Fibroblast of the aortic adventitia (primary cell): Measurements from ENCODE around the gene ATP2B2. TPM values are rescaled to one million over a fixed set of nuclear protein-coding genes. Genes with fewer than 3 reads are reported as not detected.
"Not testable (repeated sequence)": the region's sequence is repeated elsewhere in the genome, so short reads cannot be mapped to it uniquely, and the experiment has no call there.

Source experiments
- DNase-seq: peaks from one replicate; pipeline ENCODE4 v3.0.0-alpha.2; 2010; ENCODE audit warnings: low read depth
- H3K4me3 ChIP-seq: 2 replicates; pipeline ENCODE4 v1.5.1; 2011; ENCODE audit warnings: low read depth, mild to moderate bottlenecking, control low read depth, low read length, moderate library complexity
- total RNA-seq: library from RNA; depleted of rRNA; stranded (reverse); fragments of >200 nt; gene quantifications from 2 replicates; pipeline ENCODE4 v1.2.3, GENCODE V29; 2012; ENCODE audit warnings: low replicate concordance
- TF ChIP-seq, protein P1 (sequence below): IDR thresholded peaks from 2 replicates; pipeline ENCODE4 v1.5.1; 2011; ENCODE audit warnings: mild to moderate bottlenecking, low read length, control low read depth, inconsistent platforms; ENCODE audit not compliant: insufficient read depth

ATP2B2 gene
- total RNA-seq, 1 donor: not detected

DNA sequence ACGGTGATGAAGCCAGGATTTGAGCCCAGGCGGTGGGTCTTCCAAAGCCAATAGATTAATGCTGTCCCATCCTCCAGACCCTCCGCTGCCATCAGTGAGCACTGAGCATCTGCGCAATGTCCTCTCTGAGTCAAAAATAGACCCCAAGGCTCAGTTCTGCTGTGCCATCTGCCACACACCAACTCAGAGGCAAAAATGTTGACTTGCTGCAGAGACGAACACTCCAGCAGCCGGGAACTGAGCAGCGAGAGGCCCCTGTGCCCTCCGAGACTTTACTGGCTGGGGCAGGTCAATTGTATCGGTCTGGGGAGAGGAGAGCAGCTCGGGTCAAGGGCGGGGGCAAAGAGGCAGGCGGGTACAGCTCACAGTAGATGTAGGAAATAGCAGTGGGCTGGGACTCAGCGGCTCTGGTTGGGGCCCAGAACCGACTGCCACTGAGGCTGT is 41.5 kb upstream of the ATP2B2 start:
- H3K4me3 ChIP-seq: no peak overlapping the region
- TF ChIP-seq, protein P1, sequence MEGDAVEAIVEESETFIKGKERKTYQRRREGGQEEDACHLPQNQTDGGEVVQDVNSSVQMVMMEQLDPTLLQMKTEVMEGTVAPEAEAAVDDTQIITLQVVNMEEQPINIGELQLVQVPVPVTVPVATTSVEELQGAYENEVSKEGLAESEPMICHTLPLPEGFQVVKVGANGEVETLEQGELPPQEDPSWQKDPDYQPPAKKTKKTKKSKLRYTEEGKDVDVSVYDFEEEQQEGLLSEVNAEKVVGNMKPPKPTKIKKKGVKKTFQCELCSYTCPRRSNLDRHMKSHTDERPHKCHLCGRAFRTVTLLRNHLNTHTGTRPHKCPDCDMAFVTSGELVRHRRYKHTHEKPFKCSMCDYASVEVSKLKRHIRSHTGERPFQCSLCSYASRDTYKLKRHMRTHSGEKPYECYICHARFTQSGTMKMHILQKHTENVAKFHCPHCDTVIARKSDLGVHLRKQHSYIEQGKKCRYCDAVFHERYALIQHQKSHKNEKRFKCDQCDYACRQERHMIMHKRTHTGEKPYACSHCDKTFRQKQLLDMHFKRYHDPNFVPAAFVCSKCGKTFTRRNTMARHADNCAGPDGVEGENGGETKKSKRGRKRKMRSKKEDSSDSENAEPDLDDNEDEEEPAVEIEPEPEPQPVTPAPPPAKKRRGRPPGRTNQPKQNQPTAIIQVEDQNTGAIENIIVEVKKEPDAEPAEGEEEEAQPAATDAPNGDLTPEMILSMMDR: no peak

GRCh38 chr3:10546181-10546624 is 40.8 kb upstream of the ATP2B2 start:
- TF ChIP-seq, protein P1: no peak

More for the DNA sequence above, 41.5 kb upstream of the ATP2B2 start:
- no peak for DNase-seq

DNA sequence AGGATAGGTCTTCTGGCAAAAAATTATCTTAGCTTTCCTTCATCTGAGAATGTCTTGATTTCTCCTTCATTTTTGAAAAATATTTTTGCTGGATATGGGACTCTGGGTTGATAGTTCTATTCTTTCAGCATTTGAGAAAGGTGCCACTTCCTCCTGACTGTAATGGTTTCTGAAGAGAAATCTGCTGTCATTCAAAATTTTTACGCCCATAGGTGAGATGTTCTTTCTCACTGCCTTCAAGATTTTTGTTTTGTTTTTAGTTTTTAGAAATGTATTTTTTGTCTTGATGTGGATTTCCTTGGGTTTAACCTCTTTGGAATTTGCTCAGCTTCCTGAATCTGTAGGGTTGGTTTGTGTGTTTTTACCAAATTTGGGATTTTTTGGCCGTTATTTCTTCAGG is 37.1 kb upstream of the ATP2B2 start:
- H3K4me3 ChIP-seq: no peak overlapping the region
- TF ChIP-seq, protein P1: no peak
- DNase-seq: no peak

More at GRCh38 chr3:10546181-10546624, 40.8 kb upstream of the ATP2B2 start:
- DNase-seq: no peak
- H3K4me3 ChIP-seq: no peak overlapping the region

DNA sequence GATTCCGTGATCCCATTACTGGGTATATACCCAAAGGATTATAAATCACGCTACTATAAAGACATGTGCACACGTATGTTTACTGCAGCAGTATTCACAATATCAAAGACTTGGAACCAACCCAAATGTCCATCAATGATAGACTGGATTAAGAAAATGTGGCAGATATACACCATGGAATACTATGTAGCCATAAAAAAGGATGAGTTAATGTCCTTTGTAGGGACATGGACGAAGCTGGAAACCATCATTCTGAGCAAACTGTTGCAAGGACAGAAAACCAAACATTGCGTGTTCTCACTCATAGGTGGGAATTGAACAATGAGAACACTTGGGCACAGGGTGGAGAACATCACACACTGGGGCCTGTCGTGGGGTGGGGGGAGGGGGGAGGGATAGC is 35.0 kb upstream of the ATP2B2 start:
- not testable (repeated sequence) for DNase-seq, H3K4me3 ChIP-seq

- H3K4me3 ChIP-seq: no peak overlapping the region
- TF ChIP-seq, protein P1: no peak
- no peak for DNase-seq
Observed at GRCh38 chr3:10534066-10534465, 28.7 kb upstream of the ATP2B2 start.

- no peak for DNase-seq
- TF ChIP-seq, protein P1: no peak
- H3K4me3 ChIP-seq: no peak overlapping the region
Observed at GRCh38 chr3:10533737-10534023, 28.3 kb upstream of the ATP2B2 start.

GRCh38 chr3:10532939-10533736 is 27.8 kb upstream of the ATP2B2 start:
- H3K4me3 ChIP-seq: no peak overlapping the region
- DNase-seq: no peak
- TF ChIP-seq, protein P1: no peak
